ENCODE results near the gene AP4E1. TPM values are rescaled to one million over a fixed set of nuclear protein-coding genes. Genes with fewer than 3 reads are reported as not detected.

AP4E1 gene
- total and polyA plus RNA-seq, 2 of the 8 experiments (the other 6 are each of a cell fraction or from before 2014, with no cell fraction given), result 1.4 to 10.9 TPM

DNA sequence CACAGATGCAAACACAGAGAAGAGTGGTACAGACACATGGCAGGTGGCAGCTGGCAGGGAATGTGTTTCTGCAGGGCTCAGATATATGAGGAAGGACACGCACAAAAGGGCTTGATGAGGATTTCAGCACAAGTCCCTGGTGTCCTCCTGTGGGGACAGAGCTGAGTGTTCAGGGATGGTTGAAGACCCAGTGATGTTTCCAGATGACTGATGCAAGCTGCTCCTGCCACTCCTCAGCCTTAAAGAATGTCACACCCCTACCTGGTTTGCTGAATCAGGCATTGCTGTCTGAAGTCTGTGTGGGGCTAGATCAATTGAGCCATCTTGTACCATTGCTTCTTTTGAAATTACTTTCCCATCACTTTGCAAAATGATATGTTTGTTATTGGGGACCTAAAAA is 146.1 kb downstream of the AP4E1 start:
- DNase-seq (ENCODE audit: low read depth in 1 of 2, low spot score in 2 of 2), result no peak
- TF ChIP-seq PHF8 (conservative IDR thresholded peaks at IDR 0.05; ENCODE audit: low read depth, low read length) (no peak), ZNF274 (IDR thresholded peaks at IDR 0.05; ENCODE audit: borderline replicate concordance, extremely low read depth, low read length) (no peak), POU5F1 (IDR thresholded peaks at IDR 0.05; ENCODE audit: low read depth, low read length) (no peak), SUZ12 (IDR thresholded peaks at IDR 0.05; ENCODE audit: low read length) (no peak), EP300 (IDR thresholded peaks at IDR 0.05; ENCODE audit: borderline replicate concordance in 1 of 2, low read depth in 2 of 2, low read length in 2 of 2) (no peak), JUND (IDR thresholded peaks at IDR 0.05; ENCODE audit: low read length) (no peak), POLR2A (IDR thresholded peaks at IDR 0.05; ENCODE audit: control extremely low read depth in 1 of 2, low read depth in 2 of 2, low read length in 2 of 2) (no peak), JUN (IDR thresholded peaks at IDR 0.05; ENCODE audit: low read depth, low read length) (no peak), RAD21 (IDR thresholded peaks at IDR 0.05 in 1 of 2, conservative IDR thresholded peaks at IDR 0.05 in 1 of 2; ENCODE audit: low read depth in 2 of 2, low read length in 2 of 2) (no peak), SIN3A (conservative IDR thresholded peaks at IDR 0.05 in 1 of 2, IDR thresholded peaks at IDR 0.05 in 1 of 2; ENCODE audit: low read depth in 1 of 2, low read length in 2 of 2) (no peak), CBX5 (IDR thresholded peaks at IDR 0.05; ENCODE audit: low read depth, low read length) (no peak), CHD1 (IDR thresholded peaks at IDR 0.05; ENCODE audit: low read depth, low read length) (no peak)
- TF ChIP-seq, protein P1, sequence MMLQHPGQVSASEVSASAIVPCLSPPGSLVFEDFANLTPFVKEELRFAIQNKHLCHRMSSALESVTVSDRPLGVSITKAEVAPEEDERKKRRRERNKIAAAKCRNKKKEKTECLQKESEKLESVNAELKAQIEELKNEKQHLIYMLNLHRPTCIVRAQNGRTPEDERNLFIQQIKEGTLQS (IDR thresholded peaks at IDR 0.05; ENCODE audit: insufficient read depth, low read depth, low read length), result no peak

More for the DNA sequence above, 146.1 kb downstream of the AP4E1 start:
- Histone ChIP-seq H3K27me3 (replicated peaks in 1 of 4; ENCODE audit: control insufficient read depth in 3 of 4, extremely low read depth in 1 of 4, insufficient read depth in 3 of 4, low read length in 3 of 4) (no peaks in the 10 kb centered on the region), H3K79me1 (ENCODE audit: low read depth, low read length) (no peaks in the 10 kb centered on the region; the same call in 1 of the 2 replicates), H3K4me1 (replicated peaks in 1 of 4; ENCODE audit: control insufficient read depth in 3 of 4, insufficient read depth in 4 of 4, low read length in 3 of 4) (no peaks in the 10 kb centered on the region), H3K23ac (ENCODE audit: insufficient read length) (no peak overlapping the region), H3K4me2 (ENCODE audit: insufficient read depth in 1 of 2, low read depth in 2 of 2, low read length in 2 of 2) (no peak overlapping the region), H3K14ac (ENCODE audit: insufficient read length) (no peak overlapping the region), H3K4me3 (ENCODE audit: extremely low read depth in 1 of 4, insufficient read depth in 2 of 4, low read depth in 3 of 4, low read length in 4 of 4) (no peak overlapping the region), H3K9me3 (ENCODE audit: insufficient read depth in 2 of 2, low read depth in 1 of 2, low read length in 1 of 2) (no peaks in the 10 kb centered on the region), H4K8ac (ENCODE audit: extremely low read depth, insufficient read depth, low read length) (no peak overlapping the region), H3K18ac (ENCODE audit: extremely low read depth, low read length) (no peak overlapping the region), H3K36me3 (ENCODE audit: control insufficient read depth in 2 of 4, insufficient read depth in 4 of 4, low read length in 3 of 4) (no peaks in the 10 kb centered on the region), H4K91ac (replicated peaks; ENCODE audit: insufficient read length, low read length) (no peak overlapping the region), H4K5ac (ENCODE audit: insufficient read length, low read depth, low read length) (no peak overlapping the region), H3K4ac (replicated peaks; ENCODE audit: insufficient read length, low read depth, low read length) (no peak overlapping the region), H2AK5ac (ENCODE audit: low read depth, low read length) (no peak overlapping the region), H3K79me2 (ENCODE audit: control insufficient read depth in 1 of 2, insufficient read depth in 2 of 2, low read length in 2 of 2) (no peaks in the 10 kb centered on the region), H2BK5ac (ENCODE audit: low read depth, low read length) (no peak overlapping the region), H3K9ac (replicated peaks in 1 of 4; ENCODE audit: extremely low read depth in 1 of 4, low read depth in 3 of 4, low read length in 3 of 4) (no peak overlapping the region), H3K56ac (replicated peaks; ENCODE audit: insufficient read length, low read depth, low read length) (no peak overlapping the region), H2BK15ac (ENCODE audit: low read length) (no peak overlapping the region), H2BK12ac (ENCODE audit: low read depth, low read length) (no peak overlapping the region), H2AFZ (ENCODE audit: low read length) (no peak overlapping the region), H3K23me2 (ENCODE audit: low read depth, low read length) (no peaks in the 10 kb centered on the region), H2BK20ac (ENCODE audit: low read length) (no peak overlapping the region), H3K27ac (ENCODE audit: low read depth, low read length) (no peak overlapping the region), H2BK120ac (replicated peaks; ENCODE audit: low read depth, low read length) (no peak overlapping the region), H4K20me1 (replicated peaks in 1 of 2; ENCODE audit: control insufficient read depth in 1 of 2, insufficient read depth in 2 of 2, low read length in 2 of 2) (no peaks in the 10 kb centered on the region)
- 100% methylated on average over 1 of the region's 1 CpG; no CpG with 5 or more reads in 1 of the 2 experiments for WGBS, 2 experiments (ENCODE audit: extremely low coverage in 1 of 2, insufficient coverage in 1 of 2, insufficient read length in 1 of 2, insufficient replicate concordance in 2 of 2, low coverage in 1 of 2, low lambda C conversion rate in 2 of 2, missing lambda C conversion rate in 1 of 2)
- CTCF ChIA-PET (ENCODE audit: partially characterized antibody), result interaction anchor here (1.1 to 1.7 kb wide), 3 partner anchors 11 to 79 kb away, joined by 3 read pairs; no protein-coding TSS in a partner anchor
- FAIRE-seq, result no peak
- POLR2A ChIA-PET (ENCODE audit: partially characterized antibody), result interaction anchor here (1.5 kb wide), 1 partner anchor 9 kb away, joined by 4 read pairs; no protein-coding TSS in a partner anchor
